ENCODE measurements around the gene FREM1.

GRCh38 chr9:14902561-14902960 is 7.7 kb downstream of the FREM1 start:
- TF ChIP-seq EZH2 (IDR thresholded peaks at IDR 0.05; ENCODE audit: borderline replicate concordance, insufficient read depth, low read length, poor library complexity, severe bottlenecking) (no peak), POLR2AphosphoS5 (IDR thresholded peaks at IDR 0.05) (no peak), RAD21 (conservative IDR thresholded peaks at IDR 0.05) (no peak), CTCF (IDR thresholded peaks at IDR 0.05; ENCODE audit: poor library complexity, severe bottlenecking) (no peak), SMC3 (conservative IDR thresholded peaks at IDR 0.05; ENCODE audit: poor library complexity) (no peak), MXI1 (conservative IDR thresholded peaks at IDR 0.05; ENCODE audit: poor library complexity, severe bottlenecking) (no peak), EP300 (conservative IDR thresholded peaks at IDR 0.05; ENCODE audit: poor library complexity, severe bottlenecking) (no peak)

Data from neural cell (in vitro differentiated cells).